GM12872 (cell line): ENCODE results near the gene GRB10.

Experiments used
- CTCF ChIP-seq: IDR thresholded peaks from 3 replicates; pipeline ENCODE4 v1.5.1; 2011; ENCODE audit warnings: low read depth, mild to moderate bottlenecking, low read length, moderate library complexity; ENCODE audit not compliant: insufficient read depth

GRB10 gene

GRCh38 chr7:50812841-50813475, 30.3 kb upstream of the GRB10 start:
- no peak for TF ChIP-seq CTCF

- TF ChIP-seq CTCF = no peak
Measured at GRCh38 chr7:50812094-50812493, 29.4 kb upstream of the GRB10 start.

GRCh38 chr7:50808282-50808888, 25.7 kb upstream of the GRB10 start:
- TF ChIP-seq CTCF = no peak

- no peak for TF ChIP-seq CTCF
Measured at GRCh38 chr7:50807026-50807730, 24.5 kb upstream of the GRB10 start.

GRCh38 chr7:50806143-50806542, 23.4 kb upstream of the GRB10 start:
- no peak for TF ChIP-seq CTCF

- no peak for TF ChIP-seq CTCF
Measured at GRCh38 chr7:50805447-50806125, 22.9 kb upstream of the GRB10 start.
